Sigmoid colon (tissue), 7 donors: ENCODE data around the gene SMOC2. TPM values are rescaled to one million over a fixed set of nuclear protein-coding genes. Genes with fewer than 3 reads are reported as not detected.

ENCODE experiments used
- DNase-seq: peaks from one replicate; pipeline ENCODE4 v3.0.0-alpha.2; 2019
- H3K27ac ChIP-seq, 4 donors: fragments of 200-600 bp; sonication (generic); one replicate each; pipeline ENCODE4 v1.5.1; 2016 to 2019; ENCODE audit warnings: mild to moderate bottlenecking in 1 of 4
- H3K27me3 ChIP-seq, 3 donors: fragments of 200-600 bp; sonication (generic); one replicate each; pipeline ENCODE4 v1.5.1; 2019; ENCODE audit warnings: mild to moderate bottlenecking in 1 of 3
- H3K36me3 ChIP-seq, 4 donors: fragments of 200-600 bp; sonication (generic); one replicate each; pipeline ENCODE4 v1.5.1; 2016 to 2019
- H3K4me1 ChIP-seq, 4 donors: fragments of 200-600 bp; sonication (generic); one replicate each; pipeline ENCODE4 v1.5.1; 2017 to 2019
- H3K4me3 ChIP-seq, 4 donors: fragments of 200-600 bp; sonication (generic); one replicate each; pipeline ENCODE4 v1.5.1; 2017 to 2019; ENCODE audit warnings: mild to moderate bottlenecking in 2 of 4, moderate library complexity in 1 of 4
- H3K9me3 ChIP-seq, 4 donors: fragments of 200-600 bp in 3 of 4; sonication (generic) in 3 of 4; one replicate each; pipeline versions ENCODE4 v1.5.1 to v1.6.1; 2013 to 2019
- CTCF ChIP-seq, 4 experiments: fragments of 450-650 bp in 3 of 4; fragments of 200-600 bp in 1 of 4; IDR thresholded peaks; one replicate each; pipeline ENCODE4 v1.5.1; 2016 to 2019; ENCODE audit warnings: antibody characterized with exemption in 4 of 4, mild to moderate bottlenecking in 3 of 4, moderate library complexity in 2 of 4
- EP300 ChIP-seq, 4 donors: sonication (generic); formaldehyde crosslinking; IDR thresholded peaks; one replicate each; pipeline ENCODE4 v1.6.1; 2017; ENCODE audit warnings: antibody characterized with exemption in 4 of 4
- POLR2A ChIP-seq, 2 donors: fragments of 450-650 bp; IDR thresholded peaks; one replicate each; pipeline ENCODE4 v1.6.1; 2016; ENCODE audit warnings: antibody characterized with exemption in 2 of 2, mild to moderate bottlenecking in 2 of 2, moderate library complexity in 2 of 2
- POLR2AphosphoS5 ChIP-seq, 4 donors: sonication (generic); formaldehyde crosslinking; IDR thresholded peaks; one replicate each; pipeline ENCODE4 v1.6.1; 2017; ENCODE audit warnings: antibody characterized with exemption in 4 of 4
- WGBS, 2 donors: extraction: QIAGEN DNeasy Blood & Tissue Kit; methylation state at CpG; one replicate each; pipeline ENCODE4 v1.1.7; 2013; 5-methylcytosine and 5-hydroxymethylcytosine counted together
- intact Hi-C: fragments of 100-400 bp; cut with DNase I; formaldehyde crosslinking; loops from one replicate; pipeline ENCODE4 v1.15.1; 2023
- polyA plus RNA-seq, 3 donors: library from polyadenylated mRNA; stranded (reverse); fragments of 200-250 nt; gene quantifications; one replicate each; pipeline ENCODE4 v1.2.3, GENCODE V29; 2013
- total RNA-seq, 4 donors: library from RNA; depleted of rRNA; stranded (reverse); fragments of >200 nt; gene quantifications; one replicate each; pipeline ENCODE4 v1.1.0, GENCODE V29; 2016
- donor health status: healthy with polysubstance abuse.
- donor health status: Bipolar disorder and iron deficiency.
- donor health status: healthy.

The SMOC2 gene
- total and polyA plus RNA-seq, 7 donors = 4.2 to 130 (median 33.5) TPM

- Histone ChIP-seq H3K36me3 (no peaks in the 10 kb centered on the region), H3K27ac (no peak overlapping the region), H3K4me1 (peaks cover 0 to 9% (median 0%) of the 10 kb centered on the region in 4 donors), H3K27me3 (no peaks in the 10 kb centered on the region), H3K4me3 (no peak overlapping the region), H3K9me3 (no peaks in the 10 kb centered on the region)
- no peak for DNase-seq
- intact Hi-C loops = no loop called here
- WGBS, 2 donors = 91 to 95% methylated on average over 37 of the region's 37 CpGs
- TF ChIP-seq EP300 (IDR thresholded peaks at IDR 0.05) = no peak
- no peak for TF ChIP-seq CTCF (IDR thresholded peaks at IDR 0.05)
- TF ChIP-seq POLR2A (IDR thresholded peaks at IDR 0.05) = no peak
- no peak for TF ChIP-seq POLR2AphosphoS5 (IDR thresholded peaks at IDR 0.05)
Measured at GRCh38 chr6:168516944-168517741, 76.2 kb downstream of the SMOC2 start.

- H3K4me3 ChIP-seq = no peak overlapping the region
- no peak overlapping the region for H3K27ac ChIP-seq
- intact Hi-C loops = no loop called here
- H3K27me3 ChIP-seq = no peaks in the 10 kb centered on the region
- H3K4me1 ChIP-seq = peaks cover 0 to 9% (median 0%) of the 10 kb centered on the region in 4 donors
- DNase-seq = no peak
- H3K36me3 ChIP-seq = no peaks in the 10 kb centered on the region
- H3K9me3 ChIP-seq = no peaks in the 10 kb centered on the region
- WGBS, 2 donors = 90 to 93% methylated on average over 39 of the region's 39 CpGs
- no peak for TF ChIP-seq POLR2AphosphoS5 (IDR thresholded peaks at IDR 0.05)
- TF ChIP-seq CTCF (IDR thresholded peaks at IDR 0.05) = no peak
- no peak for TF ChIP-seq POLR2A (IDR thresholded peaks at IDR 0.05)
- no peak for TF ChIP-seq EP300 (IDR thresholded peaks at IDR 0.05)
Measured at GRCh38 chr6:168517742-168518347, 76.9 kb downstream of the SMOC2 start.

GRCh38 chr6:168518348-168518745 lies 77.4 kb downstream of the SMOC2 start:
- WGBS, 2 donors = 88 to 98% methylated on average over 4 of the region's 4 CpGs
- Histone ChIP-seq H3K27me3 (no peaks in the 10 kb centered on the region), H3K4me3 (no peak overlapping the region), H3K9me3 (no peaks in the 10 kb centered on the region), H3K4me1 (peaks cover 0 to 9% (median 0%) of the 10 kb centered on the region in 4 donors), H3K36me3 (no peaks in the 10 kb centered on the region), H3K27ac (no peak overlapping the region)
- no peak for TF ChIP-seq POLR2AphosphoS5 (IDR thresholded peaks at IDR 0.05)
- intact Hi-C loops = no loop called here
- no peak for DNase-seq

GRCh38 chr6:168518867-168519266 lies 77.9 kb downstream of the SMOC2 start:
- Histone ChIP-seq H3K4me3 (no peak overlapping the region), H3K27ac (no peak overlapping the region), H3K27me3 (no peaks in the 10 kb centered on the region), H3K4me1 (peaks cover 0 to 8% (median 0%) of the 10 kb centered on the region in 4 donors), H3K36me3 (no peaks in the 10 kb centered on the region), H3K9me3 (no peaks in the 10 kb centered on the region)
- no peak for DNase-seq
- intact Hi-C loops = no loop called here
- WGBS, 2 donors = 81 to 98% methylated on average over 21 of the region's 21 CpGs
- TF ChIP-seq EP300 (IDR thresholded peaks at IDR 0.05) (no peak), POLR2AphosphoS5 (IDR thresholded peaks at IDR 0.05) (no peak), POLR2A (IDR thresholded peaks at IDR 0.05) (no peak), CTCF (IDR thresholded peaks at IDR 0.05) (no peak)

GRCh38 chr6:168520233-168520632 lies 79.2 kb downstream of the SMOC2 start:
- WGBS, 2 donors = 88 to 89% methylated on average over 10 of the region's 10 CpGs
- Histone ChIP-seq H3K9me3 (no peaks in the 10 kb centered on the region), H3K4me1 (no peaks in the 10 kb centered on the region), H3K36me3 (no peaks in the 10 kb centered on the region), H3K27me3 (no peaks in the 10 kb centered on the region), H3K4me3 (no peak overlapping the region), H3K27ac (no peak overlapping the region)
- intact Hi-C loops = no loop called here
- TF ChIP-seq CTCF (IDR thresholded peaks at IDR 0.05) (no peak), EP300 (IDR thresholded peaks at IDR 0.05) (no peak), POLR2A (IDR thresholded peaks at IDR 0.05) (no peak), POLR2AphosphoS5 (IDR thresholded peaks at IDR 0.05) (no peak)
- DNase-seq = no peak
